HG03521 (cell line): Measurements from ENCODE around the gene RAB44.
A peak's percentile ranks its signal among the peaks of the same experiment; 100 is the strongest.

Experiments
- ATAC-seq: cut with Tn5 transposase; IDR thresholded peaks from one replicate; pipeline ENCODE4 v1.9.1; 2021; ENCODE audit warnings: mild to moderate bottlenecking, moderate library complexity; ENCODE audit not compliant: unreplicated experiment

Gene RAB44

GRCh38 chr6:36669002-36669401 is 28.6 kb upstream of the RAB44 start:
- no peak for ATAC-seq

- ATAC-seq, result no peak
Measured at GRCh38 chr6:36670271-36670670, 27.4 kb upstream of the RAB44 start.

- ATAC-seq, result no peak
Measured at GRCh38 chr6:36671687-36672375, 25.8 kb upstream of the RAB44 start.

GRCh38 chr6:36673882-36674281 is 23.7 kb upstream of the RAB44 start:
- ATAC-seq, result no peak

- ATAC-seq, result no peak
Measured at GRCh38 chr6:36674942-36675341, 22.7 kb upstream of the RAB44 start.

GRCh38 chr6:36676141-36677058 is 21.2 kb upstream of the RAB44 start:
- ATAC-seq, result no peak

- ATAC-seq, result no peak
Measured at GRCh38 chr6:36677059-36677749, 20.4 kb upstream of the RAB44 start.

GRCh38 chr6:36677753-36678487 is 19.7 kb upstream of the RAB44 start:
- ATAC-seq, result no peak

GRCh38 chr6:36678488-36679042 is 19.1 kb upstream of the RAB44 start, which contains the start of gene CDKN1A:
Gene CDKN1A (plus strand): TSS chr6:36678714. CDS start chr6:36684102, 5,388 bp downstream.
- peak; percentile 50 for ATAC-seq

GRCh38 chr6:36679043-36679833 is 18.4 kb upstream of the RAB44 start:
- no peak for ATAC-seq

GRCh38 chr6:36682328-36683144 is 15.1 kb upstream of the RAB44 start:
- ATAC-seq, result no peak

GRCh38 chr6:36683145-36683655 is 14.4 kb upstream of the RAB44 start:
- ATAC-seq, result no peak

GRCh38 chr6:36683656-36684446 is 13.8 kb upstream of the RAB44 start:
- ATAC-seq, result no peak

GRCh38 chr6:36684447-36684812 is 13.2 kb upstream of the RAB44 start:
- no peak for ATAC-seq

GRCh38 chr6:36685166-36685924 is 12.3 kb upstream of the RAB44 start:
- no peak for ATAC-seq

GRCh38 chr6:36685926-36686667 is 11.5 kb upstream of the RAB44 start:
- no peak for ATAC-seq
